AG10803 (cell line): Measurements from ENCODE around the gene KIF3B.

Experiments used
- DNase-seq: peaks from one replicate; pipeline ENCODE4 v3.0.0; 2010; ENCODE audit warnings: low read depth
- H3K4me3 ChIP-seq: 2 replicates; pipeline ENCODE4 v1.5.1; 2011; ENCODE audit warnings: mild to moderate bottlenecking, low read length, control low read depth
- CTCF ChIP-seq: conservative IDR thresholded peaks from 2 replicates; pipeline ENCODE4 v1.5.1; 2011; ENCODE audit warnings: mild to moderate bottlenecking, low read length, control low read depth, inconsistent platforms

The KIF3B gene

GRCh38 chr20:32332614-32333013 lies 55.2 kb downstream of the KIF3B start:
- TF ChIP-seq CTCF = no peak
- no peak overlapping the region for H3K4me3 ChIP-seq
- DNase-seq = peak; percentile 60

GRCh38 chr20:32333181-32333987 lies 55.9 kb downstream of the KIF3B start:
- no peak for DNase-seq
- no peak for TF ChIP-seq CTCF
- H3K4me3 ChIP-seq = no peak overlapping the region

- no peak for DNase-seq
- TF ChIP-seq CTCF = no peak
- H3K4me3 ChIP-seq = no peak overlapping the region
Measured at GRCh38 chr20:32333988-32334885, 56.8 kb downstream of the KIF3B start.

GRCh38 chr20:32336918-32337347 lies 59.5 kb downstream of the KIF3B start:
- peak; percentile 82 for TF ChIP-seq CTCF
- DNase-seq = peak; percentile 61
- no peak overlapping the region for H3K4me3 ChIP-seq

GRCh38 chr20:32337937-32338661 lies 60.6 kb downstream of the KIF3B start:
- no peak for DNase-seq
- TF ChIP-seq CTCF = no peak
- no peak overlapping the region for H3K4me3 ChIP-seq

GRCh38 chr20:32338665-32339064 lies 61.2 kb downstream of the KIF3B start:
- H3K4me3 ChIP-seq = no peak overlapping the region
- DNase-seq = no peak
- no peak for TF ChIP-seq CTCF
